NCI-H1694 (cell line): ENCODE measurements around the gene TOP2A.

Experiments used
- DNase-seq: peaks from one replicate; lab custom pipeline; 2025; lab: John Stamatoyannopoulos, UW

TOP2A gene

GRCh38 chr17:40361063-40361924 is 56.4 kb downstream of the TOP2A start:
- DNase-seq = no peak

- no peak for DNase-seq
Observed at GRCh38 chr17:40360091-40360490, 57.6 kb downstream of the TOP2A start.

DNA sequence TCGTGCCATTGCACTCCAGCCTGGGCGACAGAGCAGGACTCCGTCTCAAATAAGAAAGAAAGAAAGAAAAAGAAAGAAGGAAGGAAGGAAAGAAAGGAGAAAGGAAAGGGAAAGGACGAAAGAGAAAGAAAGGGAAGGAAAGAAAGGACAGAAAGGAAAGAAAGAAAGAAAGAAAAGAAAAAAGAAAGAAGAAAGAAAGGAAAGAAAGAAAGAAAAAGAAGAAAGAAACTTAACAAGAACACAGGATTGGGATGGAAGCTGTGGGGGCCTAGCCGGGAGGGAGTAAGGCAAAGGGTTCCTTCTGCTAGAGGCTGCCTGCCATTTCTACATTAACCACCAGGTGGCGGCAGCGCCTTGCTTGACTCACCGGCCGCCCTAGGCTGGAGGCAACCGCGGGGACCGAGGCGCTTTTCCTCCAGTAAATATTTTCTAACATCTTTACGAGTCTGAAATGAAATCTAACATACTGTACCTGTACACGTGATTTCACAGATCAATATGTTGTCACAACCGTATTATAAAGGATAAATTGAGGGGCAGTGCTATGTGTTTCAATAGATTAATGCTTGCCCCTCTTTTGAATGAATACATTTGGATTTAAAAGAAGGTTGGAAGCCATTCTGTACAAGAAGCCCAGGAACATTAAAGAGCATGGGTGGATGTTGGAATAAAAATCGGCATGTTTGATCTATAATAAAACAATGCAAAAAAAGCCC is 59.2 kb downstream of the TOP2A start:
- peak; percentile 92 for DNase-seq

- no peak for DNase-seq
Observed at GRCh38 chr17:40356990-40357881, 60.5 kb downstream of the TOP2A start.

- DNase-seq = no peak
Observed at GRCh38 chr17:40355804-40356758, 61.6 kb downstream of the TOP2A start.

GRCh38 chr17:40355123-40355803 is 62.4 kb downstream of the TOP2A start:
- DNase-seq = no peak

DNA sequence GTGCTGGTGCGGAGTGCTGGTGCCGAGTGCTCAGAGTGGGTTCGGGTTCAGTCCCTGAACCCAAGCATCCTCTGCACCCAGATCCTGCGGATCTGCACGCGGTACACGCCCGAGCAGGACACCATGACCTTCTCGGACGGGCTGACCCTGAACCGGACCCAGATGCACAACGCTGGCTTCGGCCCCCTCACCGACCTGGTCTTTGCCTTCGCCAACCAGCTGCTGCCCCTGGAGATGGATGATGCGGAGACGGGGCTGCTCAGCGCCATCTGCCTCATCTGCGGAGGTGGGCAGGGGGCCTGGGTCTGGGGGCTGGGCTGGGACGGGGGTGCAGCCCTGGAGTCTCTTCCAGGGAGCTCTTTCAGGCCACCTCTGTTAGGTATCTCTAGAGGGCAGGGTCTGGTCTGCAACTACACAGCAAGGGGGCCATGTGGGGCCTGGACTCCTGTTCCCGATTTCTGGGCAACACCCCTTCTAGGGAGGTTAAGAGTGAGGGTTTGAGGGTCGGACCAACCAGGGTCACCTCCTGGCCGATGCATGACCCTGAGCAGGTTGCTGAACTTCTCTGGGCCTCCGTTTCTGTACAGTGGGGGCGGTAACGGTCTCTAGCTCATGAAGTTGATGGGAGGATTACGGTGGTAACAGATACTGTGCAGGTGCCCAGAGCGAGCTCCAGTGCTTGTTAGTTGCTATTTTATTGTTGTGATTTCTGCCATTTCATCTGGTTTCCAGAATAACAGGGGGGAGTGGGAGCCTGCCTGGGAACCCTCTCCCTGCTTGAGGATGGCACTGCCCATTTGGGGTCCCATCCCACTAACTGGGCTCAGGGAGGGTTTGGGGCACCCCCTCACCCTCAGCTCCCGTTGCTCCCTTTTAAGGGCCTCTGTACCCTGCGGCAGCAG is 63.2 kb downstream of the TOP2A start:
- peak; percentile 34 for DNase-seq

DNA sequence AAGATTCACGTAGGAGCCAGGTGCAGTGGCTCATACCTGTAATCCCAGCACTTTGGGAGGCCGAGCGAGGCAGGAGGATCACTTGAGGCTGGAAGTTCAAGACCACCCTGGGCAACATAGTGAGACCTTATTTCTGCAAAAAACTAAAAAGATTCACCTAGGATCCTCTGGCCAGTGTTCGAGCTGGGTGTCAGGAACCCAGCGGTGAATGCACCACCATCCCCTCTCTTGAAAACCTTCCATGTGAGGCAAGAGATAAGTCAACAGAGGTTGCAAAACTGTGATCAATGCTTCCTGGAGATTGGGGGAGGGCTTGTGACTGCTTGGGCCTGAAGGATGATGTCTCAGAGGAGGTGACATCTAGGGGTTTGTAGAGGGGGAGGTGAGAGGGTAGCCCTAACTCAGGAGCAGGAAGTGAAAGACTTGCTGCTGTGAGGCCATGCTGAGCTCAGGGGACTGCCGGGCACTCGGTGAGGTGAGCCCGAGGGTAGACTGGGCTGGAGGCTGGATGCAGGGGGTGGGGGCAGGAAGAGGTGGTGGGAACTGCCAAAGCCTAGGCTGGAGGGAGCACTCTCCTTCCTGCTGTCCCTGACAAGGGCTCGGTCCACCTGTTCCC is 64.8 kb downstream of the TOP2A start:
- no peak for DNase-seq

DNA sequence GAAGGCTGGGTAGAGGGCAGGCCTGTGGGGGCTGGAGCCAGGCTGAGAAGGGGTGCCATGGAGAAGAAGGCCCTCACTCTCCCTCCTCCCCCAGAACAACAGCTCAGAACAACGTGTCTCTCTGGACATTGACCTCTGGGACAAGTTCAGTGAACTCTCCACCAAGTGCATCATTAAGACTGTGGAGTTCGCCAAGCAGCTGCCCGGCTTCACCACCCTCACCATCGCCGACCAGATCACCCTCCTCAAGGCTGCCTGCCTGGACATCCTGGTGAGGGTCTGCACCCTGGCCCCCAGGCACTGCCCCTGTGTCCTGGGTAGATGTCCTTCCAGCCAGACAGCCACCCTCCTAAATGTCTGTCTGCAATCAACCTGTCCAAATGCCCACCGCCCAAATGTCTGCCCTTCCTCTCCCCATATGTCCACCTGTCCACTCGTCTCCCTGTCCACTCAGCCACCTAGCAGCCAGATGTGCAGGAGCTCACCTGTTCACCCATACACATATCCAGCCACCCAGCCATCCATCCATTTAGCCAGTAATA is 65.4 kb downstream of the TOP2A start:
- no peak for DNase-seq

DNA sequence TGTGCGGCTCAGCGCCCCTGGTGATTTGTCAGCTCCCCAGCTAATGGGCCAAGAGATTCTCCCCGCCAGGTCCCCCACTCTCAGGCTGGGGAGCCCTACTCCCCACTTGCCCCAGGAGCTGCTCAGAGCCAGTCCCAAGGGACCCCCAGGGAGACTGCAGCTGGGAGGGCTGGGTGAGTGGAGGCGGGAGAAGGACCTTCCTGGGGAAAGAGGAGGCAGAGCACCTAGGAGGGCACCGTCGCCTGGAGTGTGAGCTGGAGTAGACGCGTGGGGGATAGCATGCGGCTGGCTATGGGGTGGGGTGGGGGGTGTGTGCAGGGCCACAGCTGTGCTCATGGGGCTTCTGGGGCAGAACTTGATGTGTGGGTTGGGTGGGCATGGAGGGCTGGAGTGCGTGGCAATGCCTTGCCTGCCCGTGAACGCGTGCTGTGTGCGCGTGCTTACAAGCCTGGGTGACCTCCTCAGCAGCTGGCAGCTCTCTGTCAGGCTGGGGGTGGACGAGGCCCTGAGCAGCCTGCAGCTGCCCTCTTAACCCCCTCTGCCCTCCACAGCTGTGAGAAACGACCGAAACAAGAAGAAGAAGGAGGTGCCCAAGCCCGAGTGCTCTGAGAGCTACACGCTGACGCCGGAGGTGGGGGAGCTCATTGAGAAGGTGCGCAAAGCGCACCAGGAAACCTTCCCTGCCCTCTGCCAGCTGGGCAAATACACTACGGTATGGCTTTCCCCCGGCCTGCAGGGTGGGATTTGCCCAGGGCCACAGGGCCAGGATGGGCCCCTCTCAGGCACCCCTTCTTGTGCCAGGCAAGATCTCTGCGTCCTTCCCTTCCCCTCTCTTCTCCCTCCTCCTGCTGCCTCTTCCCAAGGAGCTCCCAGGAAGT is 66.1 kb downstream of the TOP2A start:
- no peak for DNase-seq

- DNase-seq = peak; percentile 31
Observed at GRCh38 chr17:40350689-40351358, 66.9 kb downstream of the TOP2A start.

DNA sequence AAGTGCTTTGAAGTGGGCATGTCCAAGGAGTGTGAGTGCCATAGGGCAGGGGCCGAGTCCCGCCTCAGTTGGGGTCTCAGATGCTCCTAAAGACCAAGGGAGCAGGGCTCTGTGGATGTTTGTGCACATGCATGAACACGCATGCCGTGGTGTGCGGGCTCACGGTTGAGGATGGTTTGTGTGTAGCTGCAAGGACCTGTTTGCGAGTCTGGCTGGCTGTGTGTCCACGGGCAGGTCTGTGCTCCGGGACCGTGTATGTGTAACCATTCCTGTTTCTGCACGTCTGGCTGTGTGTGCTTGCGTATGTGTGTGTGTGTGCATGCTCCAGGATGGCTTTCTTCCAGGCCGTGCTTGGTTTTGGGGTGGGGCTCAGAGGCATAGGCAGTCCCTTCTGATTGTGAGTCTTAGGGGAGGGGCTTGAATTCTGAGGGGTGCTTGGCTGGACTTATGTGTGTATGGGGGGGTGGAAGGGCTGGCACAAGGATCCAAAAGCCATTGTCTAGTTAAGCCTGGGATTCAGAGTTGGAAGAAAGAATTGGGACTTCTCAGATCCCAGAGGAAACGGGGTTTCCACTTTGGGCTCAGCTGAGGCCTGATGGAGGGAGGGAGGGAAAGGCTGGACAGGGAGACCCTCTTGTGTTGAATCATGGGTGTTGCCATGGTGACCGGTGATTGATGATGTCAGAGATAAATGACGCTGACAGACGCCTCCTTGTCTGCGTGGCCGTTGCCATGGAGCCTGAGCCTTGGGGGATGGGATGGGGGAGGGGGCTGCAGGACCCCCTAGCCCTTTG is 67.6 kb downstream of the TOP2A start:
- DNase-seq = peak; percentile 25

- DNase-seq = no peak
Observed at GRCh38 chr17:40349477-40349894, 68.2 kb downstream of the TOP2A start.

- peak; percentile 74 for DNase-seq
Observed at GRCh38 chr17:40348562-40349476, 68.9 kb downstream of the TOP2A start.

GRCh38 chr17:40348136-40348504 is 69.6 kb downstream of the TOP2A start:
- DNase-seq = no peak
